Breast epithelium (tissue), 4 donors: Measurements from ENCODE around the gene DHX35. TPM values are rescaled to one million over a fixed set of nuclear protein-coding genes. Genes with fewer than 3 reads are reported as not detected.

Experiments used
- DNase-seq, 2 donors: peaks; one replicate each; pipeline ENCODE4 v3.0.0-alpha.2; 2019; ENCODE audit warnings: low spot score in 2 of 2
- H3K27ac ChIP-seq, 2 donors: fragments of 200-600 bp; sonication (generic) in 1 of 2; one replicate each; pipeline ENCODE4 v1.5.1; 2016 to 2019; ENCODE audit warnings: mild to moderate bottlenecking in 1 of 2
- H3K27me3 ChIP-seq, 2 donors: fragments of 200-600 bp; sonication (generic) in 1 of 2; one replicate each; pipeline versions ENCODE4 v1.5.1 to v1.6.0; 2017 to 2019; ENCODE audit warnings: control low read depth in 1 of 2, mild to moderate bottlenecking in 1 of 2
- H3K36me3 ChIP-seq: fragments of 200-600 bp; one replicate; pipeline ENCODE4 v1.5.1; 2019
- H3K4me1 ChIP-seq, 2 donors: fragments of 200-600 bp; sonication (generic); one replicate each; pipeline ENCODE4 v1.5.1; 2016 to 2019; ENCODE audit warnings: control low read depth in 1 of 2
- H3K4me3 ChIP-seq, 3 donors: fragments of 200-600 bp; sonication (generic); 1 replicate in 2 of 3; 2 replicates in 1 of 3; pipeline ENCODE4 v1.5.1; 2016 to 2019; ENCODE audit warnings: mild to moderate bottlenecking in 3 of 3, moderate library complexity in 2 of 3
- H3K9me3 ChIP-seq, 2 donors: fragments of 200-600 bp; sonication (generic) in 1 of 2; one replicate each; pipeline ENCODE4 v1.5.1; 2016 to 2019; ENCODE audit warnings: control low read depth in 1 of 2
- POLR2A ChIP-seq: fragments of 450-650 bp; IDR thresholded peaks from one replicate; pipeline ENCODE4 v1.6.1; 2016; ENCODE audit warnings: antibody characterized with exemption, mild to moderate bottlenecking, moderate library complexity
- POLR2AphosphoS5 ChIP-seq, 3 donors: sonication (generic); formaldehyde crosslinking; IDR thresholded peaks; one replicate each; pipeline ENCODE4 v1.6.1; 2017; ENCODE audit warnings: antibody characterized with exemption in 3 of 3
- intact Hi-C: fragments of 100-400 bp; cut with DNase I; formaldehyde crosslinking; loops from one replicate; pipeline ENCODE4 v1.15.1; 2023; ENCODE audit warnings: low total_unique reads
- total RNA-seq, 3 donors: library from RNA; depleted of rRNA; stranded (reverse); fragments of >200 nt; gene quantifications; one replicate each; pipeline ENCODE4 v1.1.0, GENCODE V29; 2016
- TF ChIP-seq, protein P1 (sequence below), 3 donors: fragments of 450-650 bp; IDR thresholded peaks; one replicate each; pipeline ENCODE4 v1.5.1; 2016 to 2017; ENCODE audit warnings: antibody characterized with exemption in 3 of 3, mild to moderate bottlenecking in 3 of 3, moderate library complexity in 3 of 3

DHX35 gene
- total RNA-seq, 3 donors from 2014 or later = 11.0 to 20.3 (median 20.1) TPM

GRCh38 chr20:39067526-39068216, 105.5 kb downstream of the DHX35 start:
- intact Hi-C loops = no loop called here
- H3K36me3 ChIP-seq = no peaks in the 10 kb centered on the region
- no peak for TF ChIP-seq POLR2A
- TF ChIP-seq, protein P1, sequence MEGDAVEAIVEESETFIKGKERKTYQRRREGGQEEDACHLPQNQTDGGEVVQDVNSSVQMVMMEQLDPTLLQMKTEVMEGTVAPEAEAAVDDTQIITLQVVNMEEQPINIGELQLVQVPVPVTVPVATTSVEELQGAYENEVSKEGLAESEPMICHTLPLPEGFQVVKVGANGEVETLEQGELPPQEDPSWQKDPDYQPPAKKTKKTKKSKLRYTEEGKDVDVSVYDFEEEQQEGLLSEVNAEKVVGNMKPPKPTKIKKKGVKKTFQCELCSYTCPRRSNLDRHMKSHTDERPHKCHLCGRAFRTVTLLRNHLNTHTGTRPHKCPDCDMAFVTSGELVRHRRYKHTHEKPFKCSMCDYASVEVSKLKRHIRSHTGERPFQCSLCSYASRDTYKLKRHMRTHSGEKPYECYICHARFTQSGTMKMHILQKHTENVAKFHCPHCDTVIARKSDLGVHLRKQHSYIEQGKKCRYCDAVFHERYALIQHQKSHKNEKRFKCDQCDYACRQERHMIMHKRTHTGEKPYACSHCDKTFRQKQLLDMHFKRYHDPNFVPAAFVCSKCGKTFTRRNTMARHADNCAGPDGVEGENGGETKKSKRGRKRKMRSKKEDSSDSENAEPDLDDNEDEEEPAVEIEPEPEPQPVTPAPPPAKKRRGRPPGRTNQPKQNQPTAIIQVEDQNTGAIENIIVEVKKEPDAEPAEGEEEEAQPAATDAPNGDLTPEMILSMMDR (IDR thresholded peaks at IDR 0.05) = no peak
- no peak for DNase-seq
- no peaks in the 10 kb centered on the region for H3K4me1 ChIP-seq
- peaks cover 2 to 11% of the 10 kb centered on the region in 2 donors for H3K27me3 ChIP-seq
- peaks cover 0 to 14% of the 10 kb centered on the region in 2 donors for H3K9me3 ChIP-seq
- no peak overlapping the region for H3K4me3 ChIP-seq
- no peak overlapping the region for H3K27ac ChIP-seq

DNA sequence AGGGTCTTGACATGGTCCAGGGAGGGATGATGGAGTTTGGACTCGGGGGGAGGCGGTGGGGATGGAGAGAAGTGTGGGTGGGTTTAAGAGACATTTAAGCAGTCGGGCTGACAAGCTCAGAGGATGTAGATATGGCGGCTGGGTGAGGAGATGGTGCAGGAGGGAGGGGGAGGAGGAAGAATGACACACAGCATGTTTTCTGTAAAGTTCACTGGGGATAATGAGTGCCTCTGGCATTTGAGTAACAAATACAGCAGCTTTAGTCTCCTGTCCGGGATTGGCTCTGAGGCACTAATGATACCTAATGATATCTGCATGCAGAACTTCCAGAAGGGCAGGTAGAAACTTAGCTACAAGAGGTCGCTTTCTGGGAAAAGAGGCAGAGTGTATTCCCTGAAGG, 107.8 kb downstream of the DHX35 start:
- TF ChIP-seq POLR2A = no peak
- no peak for TF ChIP-seq POLR2AphosphoS5 (IDR thresholded peaks at IDR 0.05)
- TF ChIP-seq, protein P1 (IDR thresholded peaks at IDR 0.05) = no peak
- Histone ChIP-seq H3K27me3 (peaks cover 2 to 14% of the 10 kb centered on the region in 2 donors), H3K36me3 (no peaks in the 10 kb centered on the region), H3K4me3 (no peak overlapping the region), H3K27ac (no peak overlapping the region), H3K9me3 (peaks cover 0 to 14% of the 10 kb centered on the region in 2 donors), H3K4me1 (no peaks in the 10 kb centered on the region)
- intact Hi-C loops = no loop called here
- no peak for DNase-seq

DNA sequence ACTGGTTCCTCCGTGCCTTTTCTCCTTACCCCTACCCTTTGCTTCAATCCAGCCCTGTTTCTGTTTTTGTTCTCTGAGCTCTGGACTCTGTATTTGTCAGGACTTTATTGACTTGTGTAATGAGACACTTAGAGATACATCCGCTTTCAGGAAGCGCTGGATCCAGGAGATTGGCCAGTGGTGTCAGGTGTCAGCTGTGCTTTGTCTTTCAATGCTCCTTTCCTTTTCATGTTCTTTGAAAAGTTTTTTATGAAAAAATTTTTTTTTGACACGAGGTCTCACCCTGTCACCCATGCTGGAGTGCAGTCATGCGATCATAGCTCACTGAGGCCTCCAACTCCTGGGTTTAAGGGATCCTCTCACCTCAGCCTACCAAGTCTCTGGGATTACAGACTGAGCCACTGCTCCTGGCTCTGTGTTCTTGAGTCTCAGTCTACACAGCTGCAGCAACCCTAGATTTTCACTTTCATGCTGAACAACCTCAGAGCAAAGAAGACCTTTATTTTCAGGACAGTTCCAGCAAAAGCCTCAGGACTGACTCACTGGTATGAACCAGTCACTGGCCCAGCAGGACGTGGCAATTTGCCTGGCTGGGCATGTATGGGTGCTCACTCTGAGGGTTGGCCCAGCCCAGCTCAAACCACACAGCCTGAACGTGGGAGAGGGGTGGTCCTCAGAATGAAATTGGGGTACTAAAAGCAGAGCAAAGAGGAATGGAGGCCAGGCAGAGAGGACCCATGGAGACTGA, 108.5 kb downstream of the DHX35 start:
- Histone ChIP-seq H3K9me3 (peaks cover 0 to 14% of the 10 kb centered on the region in 2 donors), H3K36me3 (no peaks in the 10 kb centered on the region), H3K27ac (no peak overlapping the region), H3K4me1 (no peaks in the 10 kb centered on the region), H3K27me3 (peaks cover 2 to 14% of the 10 kb centered on the region in 2 donors), H3K4me3 (no peak overlapping the region)
- TF ChIP-seq POLR2A (no peak), POLR2AphosphoS5 (IDR thresholded peaks at IDR 0.05) (no peak)
- TF ChIP-seq, protein P1 (IDR thresholded peaks at IDR 0.05) = no peak
- intact Hi-C loops = no loop called here
- DNase-seq = no peak

GRCh38 chr20:39072132-39072531, 110.0 kb downstream of the DHX35 start:
- no peak for DNase-seq
- H3K4me1 ChIP-seq = no peaks in the 10 kb centered on the region
- no peak overlapping the region for H3K27ac ChIP-seq
- peaks cover 2 to 19% of the 10 kb centered on the region in 2 donors for H3K27me3 ChIP-seq
- H3K4me3 ChIP-seq = no peak overlapping the region
- intact Hi-C loops = no loop called here
- no peaks in the 10 kb centered on the region for H3K36me3 ChIP-seq
- peaks cover 0 to 14% of the 10 kb centered on the region in 2 donors for H3K9me3 ChIP-seq
- TF ChIP-seq, protein P1 (IDR thresholded peaks at IDR 0.05) = no peak
- TF ChIP-seq POLR2A (no peak), POLR2AphosphoS5 (IDR thresholded peaks at IDR 0.05) (no peak)

GRCh38 chr20:39072653-39073052, 110.5 kb downstream of the DHX35 start:
- Histone ChIP-seq H3K27me3 (peaks cover 2 to 20% of the 10 kb centered on the region in 2 donors), H3K36me3 (no peaks in the 10 kb centered on the region), H3K4me1 (no peaks in the 10 kb centered on the region), H3K27ac (no peak overlapping the region), H3K4me3 (no peak overlapping the region), H3K9me3 (peaks cover 0 to 12% of the 10 kb centered on the region in 2 donors)
- DNase-seq = no peak
- no peak for TF ChIP-seq POLR2A
- TF ChIP-seq POLR2AphosphoS5 (IDR thresholded peaks at IDR 0.05) = no peak
- TF ChIP-seq, protein P1 (IDR thresholded peaks at IDR 0.05) = no peak
- intact Hi-C loops = no loop called here
